H1 (cell line): Measurements from ENCODE around the gene TMEM134. TPM values are rescaled to one million over a fixed set of nuclear protein-coding genes. Genes with fewer than 3 reads are reported as not detected.

Experiments
- microRNA-seq, 2 experiments: library from miRNA; unstranded; fragments of <30 nt; microRNA quantifications; one replicate each; pipeline versions ENCODE4 to v1.2.0, GENCODE V29; 2016 to 2020; ENCODE audit warnings: borderline microRNAs expressed in 2 of 2, borderline number of aligned reads in 2 of 2, borderline replicate concordance in 1 of 2
- polyA plus RNA-seq, 7 experiments: library from polyadenylated mRNA; depleted of rRNA in 3 of 7; stranded (reverse) in 5 of 7; unstranded in 2 of 7; fragments of >200 nt in 5 of 7; fragments of 200-250 nt in 2 of 7; gene quantifications; 1 replicate in 5 of 7; 2 replicates in 1 of 7; 4 replicates in 1 of 7; pipeline versions ENCODE4 v1.2.1 to v1.2.3, GENCODE V29; 2011 to 2013; ENCODE audit warnings: missing spikeins in 2 of 7, mixed read lengths in 2 of 7
- small RNA-seq: library from polyadenylated mRNA; stranded (forward); fragments of <200 nt; extraction: miRNeasy Mini kit (QIAGEN cat#:217004); gene quantifications from one replicate; pipeline ENCODE3, GENCODE V24; 2013; ENCODE audit not compliant: insufficient read depth
- total RNA-seq: library from RNA; stranded (reverse); fragmentation: NEBNext Ultra II Directional; extraction: Animal tissue kit (Norgen Biotek cat#: 25700); gene quantifications from 2 replicates; pipeline ENCODE4 v1.2.1, GENCODE V29; 2021

Gene TMEM134
- total and polyA plus RNA-seq, 2 of the 8 experiments (the other 6 are each of a cell fraction or from before 2014, with no cell fraction given): 32.4 to 229 TPM

Small RNA genes lying within 50 kb of the gene (microRNA-seq; reads per million reads assigned to microRNA genes)
- 0 to 0.23 reads per million in 2 experiments for gene MIR6752

Small RNA genes lying within 50 kb of the gene (small RNA-seq; reads per million reads assigned to genes)
- not detected for gene MIR6752

Other genes starting within 250 kb of the TMEM134 start
- 47.3 and 51.4 TPM in 2 replicates for gene GRK2, start 202.8 kb downstream of the TMEM134 start, total RNA-seq
- gene GRK2, start 202.8 kb downstream of the TMEM134 start, polyA plus RNA-seq (2011; rRNA removed): 49.7 and 67.8 TPM in 2 replicates
- 24.9 and 29.2 TPM in 2 replicates for gene ANKRD13D, start 179.9 kb downstream of the TMEM134 start, total RNA-seq
- 26.5 and 35.5 TPM in 2 replicates for gene ANKRD13D, start 179.9 kb downstream of the TMEM134 start, polyA plus RNA-seq (2011; rRNA removed)
- gene SSH3, start 165.7 kb downstream of the TMEM134 start, total RNA-seq: 19.8 and 23.6 TPM in 2 replicates
- gene SSH3, start 165.7 kb downstream of the TMEM134 start, polyA plus RNA-seq (2011; rRNA removed): 16.9 and 23.6 TPM in 2 replicates
- 18.5 and 21.2 TPM in 2 replicates for gene POLD4, start 115.7 kb downstream of the TMEM134 start, total RNA-seq
- gene POLD4, start 115.7 kb downstream of the TMEM134 start, polyA plus RNA-seq (2011; rRNA removed): 46.7 and 72.0 TPM in 2 replicates
- gene CLCF1, start 95.7 kb downstream of the TMEM134 start, total RNA-seq: 0.32 and 0.57 TPM in 2 replicates
- gene CLCF1, start 95.7 kb downstream of the TMEM134 start, polyA plus RNA-seq (2011; rRNA removed): 1.2 and 2.6 TPM in 2 replicates
- 20.8 and 22.2 TPM in 2 replicates for gene RAD9A, start 77.3 kb downstream of the TMEM134 start, total RNA-seq
- gene RAD9A, start 77.3 kb downstream of the TMEM134 start, polyA plus RNA-seq (2011; rRNA removed): 25.5 and 29.6 TPM in 2 replicates
- 198 and 210 TPM in 2 replicates for gene PPP1CA, start 67.4 kb downstream of the TMEM134 start, total RNA-seq
- 359 and 430 TPM in 2 replicates for gene PPP1CA, start 67.4 kb downstream of the TMEM134 start, polyA plus RNA-seq (2011; rRNA removed)
- 0.69 TPM in 1 of 2 replicates, not detected in the other for gene TBC1D10C, start 65.2 kb downstream of the TMEM134 start, total RNA-seq
- gene TBC1D10C, start 65.2 kb downstream of the TMEM134 start, polyA plus RNA-seq (2011; rRNA removed): 0.27 and 0.35 TPM in 2 replicates
- 0.61 and 1.1 TPM in 2 replicates for gene CARNS1, start 53.6 kb downstream of the TMEM134 start, total RNA-seq
- gene CARNS1, start 53.6 kb downstream of the TMEM134 start, polyA plus RNA-seq (2011; rRNA removed): 0.82 and 0.96 TPM in 2 replicates
- 41.0 and 43.9 TPM in 2 replicates for gene RPS6KB2, start 40.8 kb downstream of the TMEM134 start, total RNA-seq
- 47.1 and 58.6 TPM in 2 replicates for gene RPS6KB2, start 40.8 kb downstream of the TMEM134 start, polyA plus RNA-seq (2011; rRNA removed)
- 0.78 and 1.4 TPM in 2 replicates for gene PTPRCAP, start 31.6 kb downstream of the TMEM134 start, total RNA-seq
- gene PTPRCAP, start 31.6 kb downstream of the TMEM134 start, polyA plus RNA-seq (2011; rRNA removed): 6.7 and 9.5 TPM in 2 replicates
- gene CORO1B, start 25.8 kb downstream of the TMEM134 start, total RNA-seq: 77.1 and 84.3 TPM in 2 replicates
- 131 and 148 TPM in 2 replicates for gene CORO1B, start 25.8 kb downstream of the TMEM134 start, polyA plus RNA-seq (2011; rRNA removed)
- gene GPR152, start 16.5 kb downstream of the TMEM134 start, total RNA-seq: not detected in 2 replicates
- not detected in 2 replicates for gene GPR152, start 16.5 kb downstream of the TMEM134 start, polyA plus RNA-seq (2011; rRNA removed)
- not detected in 2 replicates for gene CABP4, start 13.9 kb downstream of the TMEM134 start, total RNA-seq
- 0.03 TPM in 1 of 2 replicates, not detected in the other for gene CABP4, start 13.9 kb downstream of the TMEM134 start, polyA plus RNA-seq (2011; rRNA removed)
- 28.8 and 29.8 TPM in 2 replicates for gene AIP, start 13.8 kb upstream of the TMEM134 start, total RNA-seq
- gene AIP, start 13.8 kb upstream of the TMEM134 start, polyA plus RNA-seq (2011; rRNA removed): 54.4 and 68.6 TPM in 2 replicates
- 52.7 and 55.0 TPM in 2 replicates for gene PITPNM1, start 36.1 kb upstream of the TMEM134 start, total RNA-seq
- gene PITPNM1, start 36.1 kb upstream of the TMEM134 start, polyA plus RNA-seq (2011; rRNA removed): 27.2 and 45.1 TPM in 2 replicates
- 47.3 and 49.6 TPM in 2 replicates for gene CDK2AP2, start 38.9 kb upstream of the TMEM134 start, total RNA-seq
- gene CDK2AP2, start 38.9 kb upstream of the TMEM134 start, polyA plus RNA-seq (2011; rRNA removed): 65.1 and 89.6 TPM in 2 replicates
- gene CABP2, start 54.2 kb upstream of the TMEM134 start, total RNA-seq: not detected in 2 replicates
- not detected in 2 replicates for gene CABP2, start 54.2 kb upstream of the TMEM134 start, polyA plus RNA-seq (2011; rRNA removed)
- gene GSTP1, start 114.6 kb upstream of the TMEM134 start, total RNA-seq: 1,454 and 1,516 TPM in 2 replicates
- gene GSTP1, start 114.6 kb upstream of the TMEM134 start, polyA plus RNA-seq (2011; rRNA removed): 3,329 and 3,697 TPM in 2 replicates
- gene NDUFV1, start 137.7 kb upstream of the TMEM134 start, total RNA-seq: 131 TPM in 2 replicates
- 125 and 192 TPM in 2 replicates for gene NDUFV1, start 137.7 kb upstream of the TMEM134 start, polyA plus RNA-seq (2011; rRNA removed)
- gene NUDT8, start 160.7 kb upstream of the TMEM134 start, total RNA-seq: 8.3 and 8.9 TPM in 2 replicates
- gene NUDT8, start 160.7 kb upstream of the TMEM134 start, polyA plus RNA-seq (2011; rRNA removed): 7.2 and 11.0 TPM in 2 replicates
- gene TBX10, start 170.5 kb upstream of the TMEM134 start, total RNA-seq: not detected in 2 replicates
- 0.09 and 0.17 TPM in 2 replicates for gene TBX10, start 170.5 kb upstream of the TMEM134 start, polyA plus RNA-seq (2011; rRNA removed)
- not detected in 2 replicates for gene ACY3, start 181.5 kb upstream of the TMEM134 start, total RNA-seq
- gene ACY3, start 181.5 kb upstream of the TMEM134 start, polyA plus RNA-seq (2011; rRNA removed): 0.08 and 0.24 TPM in 2 replicates
- not detected in 2 replicates for gene ALDH3B2, start 205.4 kb upstream of the TMEM134 start, total RNA-seq
- not detected in 2 replicates for gene ALDH3B2, start 205.4 kb upstream of the TMEM134 start, polyA plus RNA-seq (2011; rRNA removed)